LoVo (cell line): Measurements from ENCODE around the gene METTL2B.

Source experiments
- DNase-seq: peaks from one replicate; pipeline ENCODE4 v3.0.0-alpha.2; 2016; ENCODE audit warnings: low spot score

Gene METTL2B

GRCh38 chr7:128476402-128477335 lies at the start of gene METTL2B:
Gene METTL2B (plus strand): TSS chr7:128476748. CDS start chr7:128476766, 18 bp downstream.
- DNase-seq: peak; percentile 96

DNA sequence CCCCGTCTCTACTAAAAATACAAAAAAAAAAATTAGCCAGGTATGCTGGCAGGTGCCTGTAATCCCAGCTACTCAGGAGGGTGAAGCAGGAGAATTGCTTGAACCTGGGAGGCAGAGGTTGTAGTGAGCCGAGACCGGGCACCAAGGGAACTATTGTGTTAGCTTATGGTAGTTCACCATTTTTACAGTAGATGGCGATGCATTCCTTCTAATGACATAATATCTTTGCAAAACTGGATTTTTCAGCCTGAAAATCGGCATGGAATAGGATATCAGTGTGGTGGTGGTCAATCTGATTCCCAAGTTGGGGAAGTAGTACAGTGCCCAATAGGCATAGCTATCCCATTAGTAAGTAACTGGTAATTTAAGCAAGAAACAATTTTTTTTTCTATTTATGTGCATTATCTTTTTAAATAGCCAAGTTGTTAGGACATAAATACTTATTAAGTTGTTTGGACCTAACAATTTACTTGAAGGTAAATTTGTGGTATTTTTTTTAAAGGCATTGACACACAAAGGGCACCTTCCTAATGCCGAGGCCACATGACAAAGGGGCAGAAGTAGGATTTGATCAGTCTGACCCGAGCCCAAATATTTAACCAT lies 49.2 kb upstream of the METTL2B start:
- DNase-seq: peak; percentile 73

GRCh38 chr7:128430207-128430606 lies 46.3 kb upstream of the METTL2B start:
- no peak for DNase-seq

- no peak for DNase-seq
Measured at GRCh38 chr7:128431221-128431620, 45.3 kb upstream of the METTL2B start.

DNA sequence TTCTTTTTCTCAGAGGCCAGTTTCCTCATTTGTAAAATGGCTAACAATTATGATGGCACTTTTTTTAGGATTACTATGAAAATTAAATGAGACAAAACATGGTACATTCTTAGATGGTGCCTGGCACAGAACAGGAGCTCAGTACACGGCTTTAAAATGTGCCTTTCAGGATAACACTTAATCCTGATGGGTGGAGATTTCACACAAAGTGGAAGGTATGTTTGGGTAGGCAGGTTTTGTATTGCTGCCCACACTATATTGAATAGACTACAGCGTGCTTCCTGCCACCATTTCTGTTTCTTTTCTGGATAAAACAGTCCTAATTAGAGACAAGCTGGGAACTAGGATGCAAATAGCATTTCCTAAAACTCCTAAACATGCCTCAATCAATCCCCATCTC lies 44.8 kb upstream of the METTL2B start:
- DNase-seq: no peak

DNA sequence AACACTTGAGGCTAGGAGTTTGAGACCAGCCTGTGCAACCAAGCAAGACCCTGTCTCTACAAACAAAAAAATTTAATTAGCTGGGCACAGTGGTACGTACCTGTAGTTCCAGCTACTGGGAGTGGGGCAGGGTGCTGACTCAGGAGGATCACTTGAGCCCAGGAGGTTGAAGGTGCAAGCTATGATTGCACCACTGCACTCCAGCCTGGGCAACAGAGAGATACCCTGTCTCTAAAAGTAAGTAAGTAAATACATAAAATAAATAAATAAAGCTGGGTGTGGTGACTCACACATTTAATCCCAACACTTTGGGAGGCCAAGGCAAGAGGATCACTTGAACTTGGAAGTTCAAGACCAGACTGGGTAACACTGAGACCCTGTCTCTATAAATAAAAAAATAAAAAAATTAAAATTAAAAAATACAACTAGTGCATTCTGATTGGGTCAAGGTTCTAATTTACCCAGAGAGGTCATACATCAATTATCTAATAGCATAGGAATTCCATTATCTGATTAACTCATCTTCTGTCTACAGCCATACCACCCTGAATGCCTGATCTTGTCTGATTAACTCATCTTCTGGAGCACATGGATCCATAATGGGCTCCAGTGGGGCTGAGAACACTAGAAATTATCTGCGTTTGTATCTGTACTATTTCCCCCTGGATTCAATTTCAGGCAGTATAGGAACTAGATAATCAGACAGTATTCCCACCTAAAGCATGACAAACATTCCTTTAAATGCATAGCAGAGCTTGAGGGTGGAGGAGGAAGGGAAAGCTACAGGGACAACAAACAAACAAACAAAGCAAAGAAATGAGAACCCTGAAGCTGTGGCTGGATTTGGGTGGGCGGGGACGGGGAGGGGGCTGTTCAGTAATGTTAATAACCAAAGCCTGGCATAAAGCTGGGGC lies 41.9 kb upstream of the METTL2B start:
- no peak for DNase-seq

DNA sequence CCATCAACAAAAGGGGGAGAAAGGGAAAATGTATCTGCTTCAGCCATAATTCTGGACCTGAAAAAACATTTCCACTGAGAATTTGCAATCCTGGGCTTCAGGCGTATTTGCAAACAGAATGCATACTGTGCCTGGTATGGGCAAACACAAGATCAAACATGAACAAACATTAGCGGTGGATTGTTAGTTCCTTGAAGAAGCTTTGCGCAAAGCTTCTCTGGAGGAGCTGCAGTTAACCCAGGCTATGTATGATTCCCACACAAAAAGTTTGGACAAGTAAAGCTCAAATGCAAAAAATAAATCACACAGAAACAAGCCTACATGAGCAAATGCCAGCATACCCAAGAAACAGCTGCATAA lies 41.2 kb upstream of the METTL2B start:
- no peak for DNase-seq

GRCh38 chr7:128437426-128438332 lies 38.9 kb upstream of the METTL2B start:
- DNase-seq: no peak

DNA sequence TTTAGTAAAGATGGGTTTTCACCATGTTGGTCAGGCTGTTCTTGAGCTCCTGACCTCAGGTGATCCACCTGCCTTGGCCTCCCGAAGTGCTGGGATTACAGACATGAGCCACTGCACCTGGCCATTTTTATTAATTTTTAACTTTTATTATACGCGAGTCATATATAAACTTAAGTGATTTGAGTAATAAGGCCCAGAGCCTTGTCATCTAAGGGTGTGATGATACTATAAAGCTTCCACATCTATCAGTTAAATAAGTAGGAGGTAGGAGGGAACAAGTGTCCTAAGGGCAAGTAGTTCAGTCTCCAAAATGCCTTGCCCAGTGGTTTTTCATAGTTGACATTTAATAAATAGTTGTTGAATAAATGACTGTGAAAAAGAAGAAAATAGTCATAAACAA lies 34.2 kb upstream of the METTL2B start:
- peak; percentile 34 for DNase-seq

DNA sequence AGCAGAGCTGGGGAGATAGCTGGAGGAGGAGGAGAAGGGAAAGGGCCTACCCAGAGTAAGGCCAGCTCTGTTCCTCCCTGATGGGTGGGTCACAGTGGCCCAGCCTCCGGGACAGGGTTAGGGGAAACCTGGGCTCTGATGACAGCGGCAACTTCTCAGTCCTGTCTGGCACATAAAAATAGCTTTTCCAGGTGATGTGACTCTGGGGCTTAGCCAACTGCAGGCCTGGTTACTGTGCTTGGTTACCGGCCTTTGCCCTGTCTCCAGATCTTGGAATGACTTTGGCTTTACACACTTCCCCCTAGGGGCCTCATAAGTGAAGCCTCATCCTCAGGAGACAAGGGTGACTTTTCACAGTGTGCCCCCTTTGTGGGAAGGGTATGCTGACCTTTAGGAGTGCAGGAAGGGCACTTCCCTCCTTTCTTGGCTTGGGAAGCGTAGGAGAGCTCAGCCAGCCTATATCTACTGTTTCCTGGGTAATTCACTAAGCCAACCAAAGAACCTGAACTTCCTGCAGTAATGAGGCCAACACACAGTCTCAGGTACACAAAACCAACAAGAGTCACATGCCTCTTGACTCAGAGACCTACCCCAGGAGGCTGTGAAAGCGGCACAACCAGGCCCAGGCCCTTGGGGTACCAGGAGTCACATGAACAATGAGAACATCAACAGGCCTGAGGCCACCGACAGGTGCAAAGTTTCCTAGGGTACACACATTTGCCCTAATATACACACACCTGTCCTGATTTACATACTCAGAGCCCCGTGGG lies 32.5 kb upstream of the METTL2B start:
- DNase-seq: no peak

GRCh38 chr7:128446306-128446705 lies 30.2 kb upstream of the METTL2B start:
- DNase-seq: no peak

GRCh38 chr7:128447941-128448564 lies 28.5 kb upstream of the METTL2B start:
- DNase-seq: no peak

- no peak for DNase-seq
Measured at GRCh38 chr7:128448751-128449302, 27.7 kb upstream of the METTL2B start.

DNA sequence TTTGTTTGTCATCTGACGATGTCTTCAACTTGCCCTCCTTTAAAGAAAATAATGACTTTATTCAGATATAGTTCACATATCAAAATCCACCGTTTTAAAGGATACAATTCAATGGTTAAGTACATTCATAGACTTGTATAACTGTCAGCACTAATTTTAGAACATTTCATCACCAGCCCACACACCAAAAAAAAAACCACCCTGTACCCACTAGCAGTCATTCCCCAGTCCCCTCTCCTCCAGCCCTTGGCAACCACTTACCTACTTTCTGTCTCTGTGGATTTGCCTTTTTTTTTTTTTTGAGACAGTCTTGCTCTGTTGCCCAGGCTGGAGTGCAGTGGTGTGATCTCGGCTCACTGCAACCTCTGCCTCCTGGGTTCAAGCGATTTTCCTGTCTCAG lies 26.1 kb upstream of the METTL2B start:
- DNase-seq: no peak

GRCh38 chr7:128450913-128451312 lies 25.6 kb upstream of the METTL2B start:
- DNase-seq: no peak

GRCh38 chr7:128452552-128452951 lies 24.0 kb upstream of the METTL2B start:
- no peak for DNase-seq

- DNase-seq: no peak
Measured at GRCh38 chr7:128453836-128454804, 22.4 kb upstream of the METTL2B start.

GRCh38 chr7:128454808-128455542 lies 21.6 kb upstream of the METTL2B start:
- DNase-seq: no peak
